OCI-LY7 (cell line): ENCODE measurements around the gene ELOVL1. TPM values are rescaled to one million over a fixed set of nuclear protein-coding genes. Genes with fewer than 3 reads are reported as not detected.
"Not testable (repeated sequence)": the region's sequence is repeated elsewhere in the genome, so short reads cannot be mapped to it uniquely, and the experiment has no call there.

Source experiments
- BruUV-seq: library from RNA; stranded (reverse); fragments of 400-500 nt; replicated peaks from 2 replicates; lab custom pipeline; 2021; lab: Mats Ljungman, UMichigan
- CTCF ChIA-PET: fragments of 300-600 bp; sonication (Branson Sonifier 250); formaldehyde crosslinking; loops from one replicate; lab custom pipeline; 2022; ENCODE audit warnings: antibody characterized with exemption; ENCODE audit not compliant: unreplicated experiment; lab: Charles Lee
- POLR2A ChIA-PET: fragments of 300-600 bp; sonication (Branson Sonifier 250); formaldehyde crosslinking; loops from one replicate; lab custom pipeline; 2022; ENCODE audit warnings: antibody characterized with exemption; lab: Charles Lee
- DNase-seq: peaks from one replicate; pipeline ENCODE4 v3.0.0-alpha.2; 2015; ENCODE audit warnings: low spot score
- H2AFZ ChIP-seq: fragments of 200-600 bp; sonication (generic), shearing (Covaris generic); 2 replicates; pipeline ENCODE4 v1.6.1; 2014; ENCODE audit warnings: mild to moderate bottlenecking, antibody characterized with exemption, low read length, moderate library complexity
- H3K27ac ChIP-seq: fragments of 200-600 bp; sonication (generic); 2 replicates; pipeline ENCODE4 v1.5.1; 2014; ENCODE audit warnings: mixed run types, low read depth, mild to moderate bottlenecking, moderate library complexity, low read length, inconsistent platforms; ENCODE audit not compliant: poor library complexity, severe bottlenecking
- H3K36me3 ChIP-seq: fragments of 200-600 bp; sonication (generic); 2 replicates; pipeline ENCODE4 v1.6.1; 2014; ENCODE audit warnings: mild to moderate bottlenecking, antibody characterized with exemption, low read length, moderate library complexity, mixed read lengths; ENCODE audit not compliant: insufficient read depth
- H3K4me1 ChIP-seq: fragments of 200-600 bp; sonication (generic); 2 replicates; pipeline ENCODE4 v1.5.1; 2014; ENCODE audit warnings: mild to moderate bottlenecking, low read length; ENCODE audit not compliant: insufficient read depth, poor library complexity, severe bottlenecking
- H3K4me2 ChIP-seq: fragments of 200-600 bp; sonication (generic); 2 replicates; pipeline ENCODE4 v1.6.1; 2014; ENCODE audit warnings: mild to moderate bottlenecking, low read length
- H3K4me3 ChIP-seq: fragments of 200-600 bp; sonication (generic); 2 replicates; pipeline ENCODE4 v1.5.1; 2014; ENCODE audit warnings: mild to moderate bottlenecking, low read depth, low read length; ENCODE audit not compliant: poor library complexity, severe bottlenecking
- H3K79me2 ChIP-seq: fragments of 200-600 bp; sonication (generic); 2 replicates; pipeline ENCODE4 v1.6.1; 2016; ENCODE audit warnings: low read depth, mild to moderate bottlenecking, low read length, moderate library complexity, mixed read lengths; ENCODE audit not compliant: insufficient read depth
- H3K9me2 ChIP-seq: fragments of 200-600 bp; sonication (generic); 2 replicates; pipeline ENCODE4 v1.6.1; 2016; ENCODE audit warnings: mild to moderate bottlenecking, low read length, mixed read lengths; ENCODE audit not compliant: insufficient read depth
- H3K9me3 ChIP-seq: fragments of 200-600 bp; sonication (generic); 2 replicates; pipeline ENCODE4 v1.6.1; 2014; ENCODE audit warnings: mild to moderate bottlenecking, mixed run types, low read length, mixed read lengths
- H4K20me1 ChIP-seq: fragments of 200-600 bp; sonication (generic); 2 replicates; pipeline ENCODE4 v1.6.1; 2014; ENCODE audit warnings: mild to moderate bottlenecking, antibody characterized with exemption, low read length, moderate library complexity, mixed read lengths; ENCODE audit not compliant: insufficient read depth
- CTCF ChIP-seq: fragments of 200-600 bp; sonication (generic); conservative IDR thresholded peaks from 2 replicates; pipeline ENCODE4 v1.5.1; 2014; ENCODE audit warnings: mild to moderate bottlenecking, antibody characterized with exemption, low read length, moderate library complexity, mixed read lengths
- EZH2phosphoT487 ChIP-seq: fragments of 200-600 bp; sonication (generic); IDR thresholded peaks from 2 replicates; pipeline ENCODE4 v1.6.1; 2018; ENCODE audit warnings: low read depth, borderline replicate concordance, mild to moderate bottlenecking, mixed run types, antibody characterized with exemption, low read length, moderate library complexity, mixed read lengths
- intact Hi-C: fragments of 100-400 bp; cut with micrococcal nuclease; formaldehyde crosslinking; loops from one replicate; pipeline ENCODE4 v1.10.0; 2022; ENCODE audit not compliant: unreplicated experiment
- total RNA-seq, 2 experiments: library from RNA; depleted of rRNA in 1 of 2; stranded (reverse); fragments of >200 nt in 1 of 2; shearing (Covaris generic) in 1 of 2; gene quantifications; 2 replicates each; pipeline ENCODE4 v1.2.3, GENCODE V29; 2014 to 2022

ELOVL1 gene
- total RNA-seq, 2 experiments from 2014 or later, result 35.9 to 43.9 TPM

GRCh38 chr1:43373066-43373940 is 5.5 kb upstream of the ELOVL1 start:
- Histone ChIP-seq H2AFZ (no peak overlapping the region), H3K4me2 (no peak overlapping the region), H3K9me3 (no peaks in the 10 kb centered on the region), H3K9me2 (no peaks in the 10 kb centered on the region), H3K4me1 (peaks cover 6% of the 10 kb centered on the region), H3K27ac (no peak overlapping the region), H3K36me3 (no peaks in the 10 kb centered on the region), H3K79me2 (no peaks in the 10 kb centered on the region; the same call in 1 of the 2 replicates), H4K20me1 (no peaks in the 10 kb centered on the region), H3K4me3 (no peak overlapping the region)
- intact Hi-C loops, result no loop called here
- no peak for DNase-seq
- BruUV-seq, result no TSS peak
- ChIA-PET POLR2A (interaction anchor here (0.6 kb wide), 1 partner anchor 26 kb away, joined by 4 read pairs; no protein-coding TSS in a partner anchor), CTCF (no interaction called here)
- TF ChIP-seq EZH2phosphoT487 (no peak), CTCF (no peak)

GRCh38 chr1:43372172-43372571 is 4.4 kb upstream of the ELOVL1 start:
- TF ChIP-seq EZH2phosphoT487, result no peak
- TF ChIP-seq CTCF, result no peak
- Histone ChIP-seq H3K9me2 (no peaks in the 10 kb centered on the region), H4K20me1 (no peaks in the 10 kb centered on the region), H3K4me2 (no peak overlapping the region), H3K27ac (no peak overlapping the region), H2AFZ (no peak overlapping the region), H3K4me1 (peaks cover 6% of the 10 kb centered on the region), H3K9me3 (no peaks in the 10 kb centered on the region), H3K79me2 (peaks cover 3% of the 10 kb centered on the region; the same call in 1 of the 2 replicates), H3K36me3 (no peaks in the 10 kb centered on the region), H3K4me3 (no peak overlapping the region)
- ChIA-PET CTCF (no interaction called here), POLR2A (no interaction called here)
- BruUV-seq, result no TSS peak
- no peak for DNase-seq
- intact Hi-C loops, result no loop called here

GRCh38 chr1:43370564-43370963 is 2.8 kb upstream of the ELOVL1 start:
- H3K4me3 ChIP-seq, result no peak overlapping the region
- peaks cover 12% of the 10 kb centered on the region; the same call in 1 of the 2 replicates for H3K79me2 ChIP-seq
- no peaks in the 10 kb centered on the region for H3K9me2 ChIP-seq
- H3K9me3 ChIP-seq, result no peaks in the 10 kb centered on the region
- H3K36me3 ChIP-seq, result peaks cover under 1% of the 10 kb centered on the region; the same call in 1 of the 2 replicates
- ChIA-PET CTCF (no interaction called here), POLR2A (interaction anchor here (0.6 kb wide), 1 partner anchor 177 kb away, joined by 3 read pairs; no protein-coding TSS in a partner anchor)
- no peak for DNase-seq
- TF ChIP-seq EZH2phosphoT487 (no peak), CTCF (no peak)
- no peak overlapping the region for H3K4me2 ChIP-seq
- no TSS peak for BruUV-seq
- no peaks in the 10 kb centered on the region for H4K20me1 ChIP-seq
- no peak overlapping the region for H2AFZ ChIP-seq
- no peak overlapping the region for H3K27ac ChIP-seq
- intact Hi-C loops, result no loop called here
- peaks cover 17% of the 10 kb centered on the region for H3K4me1 ChIP-seq

- DNase-seq, H2AFZ ChIP-seq, BruUV-seq, H3K36me3 ChIP-seq, CTCF ChIA-PET, H3K27ac ChIP-seq, H3K4me3 ChIP-seq, intact Hi-C loops, H3K9me3 ChIP-seq, H4K20me1 ChIP-seq, H3K4me2 ChIP-seq, H3K9me2 ChIP-seq: not testable (repeated sequence)
- POLR2A ChIA-PET, result interaction anchor here (0.7 to 0.8 kb wide), 2 partner anchors 95 to 195 kb away, joined by 5 to 8 read pairs; no protein-coding TSS in a partner anchor
- Histone ChIP-seq H3K79me2 (peaks cover 12% of the 10 kb centered on the region; the same call in 1 of the 2 replicates), H3K4me1 (peaks cover 18% of the 10 kb centered on the region)
These were observed 2.0 kb upstream of the ELOVL1 start for GRCh38 chr1:43369779-43370178.
